Measurements from ENCODE around the gene FILIP1L. TPM values are rescaled to one million over a fixed set of nuclear protein-coding genes. Genes with fewer than 3 reads are reported as not detected.
A peak's percentile ranks its signal among the peaks of the same experiment; 100 is the strongest.

Gene FILIP1L
- total RNA-seq, 1 donor from 2014 or later = 111 TPM

DNA sequence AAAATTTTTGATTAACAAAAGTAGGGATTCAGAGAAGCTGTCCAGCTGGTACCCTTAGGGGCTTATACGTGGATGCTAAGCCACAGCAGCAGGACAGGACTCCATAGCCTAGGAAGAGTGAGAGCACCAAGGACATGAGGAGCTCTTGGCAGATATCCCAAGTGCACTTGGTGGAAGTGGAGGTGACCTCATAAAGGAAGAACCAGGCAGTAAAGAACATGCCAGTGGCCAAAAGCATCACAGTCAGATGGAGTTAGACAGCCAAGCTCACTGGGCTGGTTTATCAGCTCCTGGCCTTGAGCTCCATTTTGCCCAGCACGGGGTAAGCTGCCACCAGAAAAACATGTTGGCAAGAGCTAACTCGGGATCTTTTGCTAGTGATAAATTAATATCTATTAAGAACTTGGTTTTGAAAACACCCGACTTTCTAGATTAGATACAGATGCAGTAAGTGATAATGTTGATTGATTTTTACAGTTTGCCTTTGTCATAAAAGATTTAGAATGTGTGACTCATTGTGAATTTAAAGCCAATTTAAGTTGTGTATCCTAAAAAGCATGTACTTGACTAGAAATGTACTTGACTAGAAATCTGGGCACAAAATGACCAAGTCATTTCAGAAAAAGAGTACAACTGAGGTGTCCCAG, 188.6 kb downstream of the FILIP1L start:
- DNase-seq (ENCODE audit: low read depth) = peak; percentile 56

- no peak for DNase-seq (ENCODE audit: low read depth)
These were observed 190.4 kb downstream of the FILIP1L start for GRCh38 chr3:99923873-99924272.

GRCh38 chr3:99921986-99922385, 192.3 kb downstream of the FILIP1L start:
- no peak for DNase-seq (ENCODE audit: low read depth)

DNA sequence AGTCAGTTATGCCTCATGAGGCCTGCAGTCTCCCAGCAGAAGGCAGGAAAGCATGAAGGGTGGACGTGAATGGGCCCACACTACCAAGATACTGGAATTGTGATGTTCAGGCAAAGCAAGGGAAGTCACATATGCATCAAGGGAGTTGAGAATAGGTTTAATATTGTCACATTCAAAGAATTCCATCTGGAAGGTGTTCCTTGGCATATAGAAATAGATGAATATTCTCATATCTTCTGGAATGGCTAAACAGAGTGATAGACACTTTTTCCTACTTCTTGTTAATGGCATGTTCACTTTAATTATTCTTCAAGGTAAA, 193.0 kb downstream of the FILIP1L start:
- no peak for DNase-seq (ENCODE audit: low read depth)

GRCh38 chr3:99920481-99921376, 193.6 kb downstream of the FILIP1L start:
- peak; percentile 44 for DNase-seq (ENCODE audit: low read depth)

DNA sequence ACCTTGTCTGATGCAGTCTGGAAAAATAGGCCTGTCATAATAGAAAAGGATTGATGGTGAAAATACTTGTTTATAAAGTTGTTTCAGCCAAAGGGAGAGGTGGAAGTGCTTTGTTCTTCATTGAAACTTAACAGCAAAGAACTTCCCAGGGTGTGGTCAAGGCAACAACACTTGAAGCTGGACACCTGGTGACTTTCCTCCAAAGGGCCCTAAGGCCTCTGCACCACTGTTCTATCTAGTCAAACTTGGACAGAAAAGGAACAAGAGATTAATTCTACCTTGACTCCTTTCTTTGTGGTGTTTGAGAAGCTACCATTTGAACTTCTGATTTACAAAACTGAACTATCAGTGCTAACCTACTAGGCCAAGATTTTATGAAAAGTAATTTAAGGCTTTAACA, 194.6 kb downstream of the FILIP1L start:
- DNase-seq (ENCODE audit: low read depth) = no peak

GRCh38 chr3:99918715-99919114, 195.6 kb downstream of the FILIP1L start:
- no peak for DNase-seq (ENCODE audit: low read depth)

- DNase-seq (ENCODE audit: low read depth) = peak; percentile 64
These were observed 198.3 kb downstream of the FILIP1L start for GRCh38 chr3:99915906-99916432.

- peak; percentile 37 for DNase-seq (ENCODE audit: low read depth)
These were observed 202.9 kb downstream of the FILIP1L start for GRCh38 chr3:99911433-99911832.

DNA sequence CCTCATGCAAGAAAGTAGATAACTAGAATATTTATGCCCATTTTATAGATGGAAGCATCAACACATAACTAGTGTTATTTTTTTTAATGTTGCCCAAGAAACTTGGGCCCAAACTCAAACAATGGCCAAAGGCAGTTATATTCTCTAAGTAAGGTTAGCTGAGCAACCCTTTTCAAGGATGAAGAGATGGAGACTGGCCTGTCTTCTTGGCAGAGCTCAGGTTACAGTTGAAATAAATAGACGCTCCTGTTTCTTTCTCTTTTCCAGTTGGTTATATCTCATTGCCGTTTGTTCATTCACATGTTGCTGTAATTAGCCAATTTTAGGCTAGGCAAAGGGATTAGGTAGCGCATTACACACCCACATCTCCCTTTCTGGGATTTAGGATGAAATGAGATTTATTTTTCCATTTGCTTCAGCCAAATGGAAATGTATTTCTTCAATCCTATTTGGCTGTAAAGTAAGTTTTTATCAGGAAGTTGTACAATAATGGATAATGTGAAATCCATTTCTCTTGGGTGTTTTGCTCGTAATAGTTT, 203.5 kb downstream of the FILIP1L start:
- no peak for DNase-seq (ENCODE audit: low read depth)

DNA sequence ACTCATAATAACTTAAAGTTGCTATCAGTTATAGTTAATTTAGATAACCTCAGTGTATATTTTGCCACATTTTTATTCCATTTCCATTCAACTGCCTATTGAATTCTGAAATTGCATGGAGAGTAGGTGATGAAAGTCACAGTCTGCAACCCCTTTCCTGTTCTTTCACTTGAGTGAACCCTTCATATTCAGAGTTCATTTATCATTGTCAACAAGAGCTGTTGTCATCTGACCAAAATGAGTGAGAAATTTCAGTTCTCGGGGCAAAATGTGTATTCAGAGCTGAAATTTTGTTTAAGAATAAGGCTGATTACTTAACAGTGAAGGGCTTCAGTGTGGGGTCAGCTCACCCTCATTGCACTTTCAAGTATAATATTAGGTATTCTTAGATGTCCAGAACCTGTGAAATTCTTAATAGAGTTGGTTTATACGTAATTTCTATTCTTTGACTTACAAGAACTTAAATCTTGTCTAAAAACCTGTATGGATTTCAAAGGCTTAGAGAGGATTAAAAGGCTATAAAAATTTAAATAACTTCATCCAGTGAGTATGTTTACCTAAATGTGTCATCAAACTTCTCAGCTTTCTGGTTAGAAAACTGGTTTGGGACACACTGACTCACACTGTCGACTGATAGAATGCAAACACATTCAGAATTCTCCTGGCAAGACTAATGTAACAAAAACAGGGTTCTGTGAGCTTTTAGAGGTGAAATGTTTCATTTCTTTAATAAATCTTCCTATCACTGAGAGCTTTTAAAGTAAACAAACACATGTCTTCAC, 204.4 kb downstream of the FILIP1L start:
- no peak for DNase-seq (ENCODE audit: low read depth)

- no peak for DNase-seq (ENCODE audit: low read depth)
These were observed 206.2 kb downstream of the FILIP1L start for GRCh38 chr3:99907959-99908544.

GRCh38 chr3:99903869-99904268, 210.4 kb downstream of the FILIP1L start:
- no peak for DNase-seq (ENCODE audit: low read depth)

DNA sequence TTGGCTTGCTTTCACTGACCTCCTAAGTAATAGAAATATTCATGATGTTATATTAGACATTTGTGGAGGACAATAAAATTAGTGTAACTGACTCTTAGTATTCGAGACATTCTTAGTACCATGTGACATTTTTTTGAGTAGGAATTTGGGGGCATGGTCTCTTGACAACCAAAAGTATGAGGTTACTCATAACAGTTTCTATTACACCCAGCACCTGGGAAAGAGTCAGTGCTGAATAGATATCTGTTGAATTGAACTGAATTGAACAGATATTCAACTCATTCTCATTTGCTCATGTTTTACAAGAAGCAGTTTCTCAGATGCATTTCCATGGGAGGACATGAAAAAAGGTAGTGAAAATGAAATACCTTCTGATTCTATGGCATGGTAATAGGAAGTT, 212.2 kb downstream of the FILIP1L start:
- DNase-seq (ENCODE audit: low read depth) = peak; percentile 56

DNA sequence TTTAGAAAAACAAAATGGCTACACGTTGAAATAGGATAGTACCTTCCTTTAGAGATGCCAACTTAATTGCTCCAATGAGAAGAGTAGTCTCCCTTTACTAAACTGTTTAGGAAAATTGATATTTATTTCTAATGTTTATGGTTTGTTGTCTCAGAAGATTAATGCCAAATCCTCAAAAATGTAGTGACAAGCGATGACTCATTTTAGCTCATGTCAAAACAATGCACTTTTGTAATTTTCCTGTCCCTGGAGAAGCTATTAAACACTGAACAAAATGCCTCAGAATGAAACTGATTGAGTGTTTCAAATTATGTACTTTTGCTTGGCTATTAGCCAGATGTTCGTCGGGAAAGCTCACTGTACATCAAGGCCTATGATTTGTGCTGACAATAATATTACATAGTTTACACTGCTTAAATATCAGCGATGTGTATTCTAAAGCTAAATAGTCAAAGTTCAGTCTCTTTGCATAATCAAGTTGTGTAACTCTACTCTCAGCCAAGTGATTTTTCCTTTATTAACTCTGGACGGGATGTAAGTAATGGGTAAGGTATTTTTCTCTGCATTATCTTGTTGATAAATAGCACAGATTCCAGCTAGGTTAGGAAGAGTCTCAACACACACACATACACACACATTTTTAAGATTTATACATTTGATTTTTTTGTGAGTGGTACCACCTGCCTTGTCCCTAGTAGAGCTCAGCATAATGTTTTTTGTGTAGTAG, 212.9 kb downstream of the FILIP1L start:
- peak; percentile 85 for DNase-seq (ENCODE audit: low read depth)

- no peak for DNase-seq (ENCODE audit: low read depth)
These were observed 214.1 kb downstream of the FILIP1L start for GRCh38 chr3:99900248-99900647.

GRCh38 chr3:99899603-99900002, 214.7 kb downstream of the FILIP1L start:
- DNase-seq (ENCODE audit: low read depth) = no peak

DNA sequence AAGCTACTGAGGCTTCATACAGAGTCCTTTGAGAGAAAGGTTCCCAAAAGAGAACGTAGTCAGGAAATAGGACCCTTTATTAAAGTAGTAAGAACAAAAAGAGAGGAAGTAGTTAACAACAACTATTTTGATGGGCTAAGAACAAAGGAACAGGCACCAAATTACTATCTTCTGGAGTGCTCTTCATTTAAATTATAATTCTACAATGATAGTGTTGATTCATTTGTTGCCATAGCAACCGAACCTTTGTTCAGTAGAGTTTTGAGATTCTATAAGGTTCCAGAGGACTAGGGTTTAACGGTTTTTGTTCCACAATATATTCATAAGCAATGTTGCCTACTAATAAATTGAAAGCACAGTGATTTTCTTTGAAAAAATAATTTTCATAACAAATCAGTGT, 217.8 kb downstream of the FILIP1L start:
- DNase-seq (ENCODE audit: low read depth) = no peak

- DNase-seq (ENCODE audit: low read depth) = peak; percentile 87
These were observed 218.4 kb downstream of the FILIP1L start for GRCh38 chr3:99895703-99896441.

DNA sequence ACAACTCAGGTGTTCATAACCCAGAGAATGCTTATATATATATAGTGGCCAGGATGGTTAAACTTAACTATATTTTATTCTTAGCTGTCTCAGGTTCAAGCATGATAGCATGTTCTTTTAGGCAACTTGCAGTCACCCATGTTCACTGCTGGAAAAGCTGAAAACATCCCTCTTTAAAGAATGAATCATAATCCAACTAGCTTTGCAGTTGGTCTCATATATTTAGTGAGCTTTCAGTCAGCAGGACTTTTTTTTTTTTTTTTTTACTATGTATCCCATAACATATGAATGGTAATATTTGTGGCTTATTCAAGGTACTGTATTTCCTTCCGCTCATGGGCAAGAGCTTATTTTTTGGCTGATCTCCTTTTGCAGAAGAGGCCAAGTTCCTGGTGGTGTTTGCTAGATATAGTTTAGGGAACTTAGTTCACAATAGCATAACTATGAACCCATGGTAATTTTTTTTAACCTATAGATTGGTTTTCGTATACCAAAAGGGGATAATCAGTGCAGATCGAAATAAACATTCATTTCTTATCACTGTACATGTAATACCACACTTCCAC, 219.1 kb downstream of the FILIP1L start:
- no peak for DNase-seq (ENCODE audit: low read depth)
